HG03565 (cell line): Measurements from ENCODE around the gene HEYL.

Experiments
- ATAC-seq: cut with Tn5 transposase; IDR thresholded peaks from one replicate; pipeline ENCODE4 v1.9.1; 2021; ENCODE audit warnings: mild to moderate bottlenecking, moderate library complexity; ENCODE audit not compliant: unreplicated experiment

The HEYL gene

DNA sequence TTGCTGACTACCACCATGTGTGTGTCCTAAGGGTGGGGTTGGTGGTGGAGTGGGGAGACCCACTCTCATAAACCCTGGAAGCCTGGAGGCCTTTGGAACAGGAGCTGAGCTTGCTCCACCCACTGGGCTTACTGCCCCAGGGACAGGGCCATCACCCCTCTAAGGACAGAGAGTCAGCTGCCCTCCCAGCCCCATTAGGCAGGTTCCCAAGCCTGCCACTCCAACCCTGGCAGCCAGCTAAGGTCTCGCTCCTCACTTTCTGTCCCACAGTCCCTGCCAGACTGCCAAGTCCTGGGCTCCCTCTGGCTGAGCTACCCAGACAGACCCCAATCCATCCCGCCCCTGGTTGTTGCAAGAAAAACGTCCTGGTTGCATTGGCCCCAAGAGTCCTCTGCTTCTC is 28.7 kb upstream of the HEYL start:
- no peak for ATAC-seq

DNA sequence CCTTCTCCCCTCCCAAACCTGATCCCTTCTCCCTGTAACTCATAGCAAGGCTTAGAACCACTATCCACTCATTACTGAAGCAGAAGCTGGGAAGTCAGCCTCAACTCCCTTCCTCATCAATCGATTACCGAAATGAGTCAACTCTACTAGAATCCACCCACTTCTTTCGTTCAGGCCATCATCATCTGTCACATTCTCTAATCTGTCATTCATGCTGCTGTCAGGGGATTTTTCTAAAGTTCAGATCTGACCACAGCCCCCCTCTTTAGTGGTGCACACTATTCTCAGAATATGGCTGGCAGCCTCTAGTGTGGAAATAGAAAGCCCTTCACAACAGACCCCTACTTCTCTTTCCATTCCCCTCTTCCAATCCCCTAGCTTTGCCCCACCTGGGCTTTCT is 27.3 kb upstream of the HEYL start:
- ATAC-seq, result peak; percentile 79

DNA sequence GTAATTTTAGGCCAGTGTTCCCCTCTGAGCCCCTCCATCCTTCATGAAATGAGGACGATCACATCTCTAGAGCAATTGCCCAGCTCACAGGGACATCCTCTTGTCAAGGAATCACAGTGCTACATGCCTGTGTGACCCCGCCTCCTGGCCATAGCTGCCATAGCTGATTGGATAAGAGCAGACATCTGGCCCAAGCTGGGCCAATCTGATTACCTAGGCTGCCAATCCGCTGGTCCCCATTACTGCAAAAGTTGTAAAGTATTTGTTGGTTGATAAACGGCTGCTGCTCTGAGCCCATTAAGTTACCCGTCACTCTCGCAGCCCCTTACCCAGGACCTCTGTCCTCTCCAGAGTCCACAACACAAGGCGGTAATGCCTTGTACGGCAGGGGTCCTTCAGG is 24.1 kb upstream of the HEYL start:
- ATAC-seq, result no peak

DNA sequence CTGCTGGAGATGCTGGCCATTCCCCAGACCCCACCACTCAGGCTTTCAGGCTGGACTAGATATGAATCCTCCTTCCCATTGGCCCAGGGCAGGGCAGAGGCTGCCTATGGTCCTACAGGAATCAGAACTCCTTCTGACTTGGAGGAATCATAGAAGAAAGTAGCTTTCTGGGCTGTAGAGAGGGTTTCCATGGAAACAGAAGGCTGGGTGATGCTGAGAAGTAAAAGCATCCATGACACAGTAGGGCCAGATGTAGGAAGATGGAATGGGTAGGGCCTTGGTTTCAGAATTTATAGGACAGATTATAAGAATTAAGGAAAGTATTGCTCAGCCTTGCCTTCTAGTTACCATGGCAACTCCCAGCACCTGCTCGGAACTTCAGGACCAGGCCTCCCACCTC is 23.4 kb upstream of the HEYL start:
- ATAC-seq, result no peak

DNA sequence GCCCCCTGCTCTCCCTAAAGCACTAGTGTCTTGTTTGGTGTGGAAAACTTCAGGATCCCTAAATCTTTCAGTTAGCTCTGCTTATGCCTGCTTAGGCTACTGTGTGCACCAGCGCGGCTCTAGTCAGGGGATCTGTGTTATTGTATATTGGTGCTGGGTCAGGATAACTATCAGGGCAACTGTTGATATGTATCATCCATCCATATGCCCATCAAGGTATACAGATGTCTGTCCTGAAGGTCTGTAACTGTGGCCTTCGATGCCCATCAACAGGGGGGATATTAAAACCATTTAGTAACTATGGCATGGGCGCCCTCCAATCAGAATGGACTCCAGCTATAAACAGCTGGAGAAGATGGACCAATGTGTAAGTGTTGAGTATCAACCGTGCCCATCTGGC is 20.1 kb upstream of the HEYL start:
- no peak for ATAC-seq

DNA sequence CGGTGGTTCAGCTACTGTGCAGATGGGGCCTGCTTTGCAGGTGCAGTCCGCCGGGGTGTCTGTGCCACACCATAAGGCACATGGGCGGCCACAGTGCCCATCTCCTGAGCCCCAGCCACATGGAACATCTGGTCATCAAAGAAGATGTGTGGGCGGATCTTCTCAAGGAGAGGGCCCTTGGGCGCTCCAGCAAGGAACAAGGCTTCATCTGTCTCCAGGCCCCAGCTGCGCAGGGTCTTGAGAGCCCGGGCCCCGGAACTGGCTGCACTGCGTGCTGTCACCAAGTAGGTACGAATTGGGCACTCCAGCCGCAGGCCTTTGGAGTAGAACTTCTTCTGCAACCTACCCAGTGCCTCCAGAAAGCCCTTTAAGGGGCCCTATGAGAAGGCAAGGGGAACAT is 19.7 kb upstream of the HEYL start:
- no peak for ATAC-seq

DNA sequence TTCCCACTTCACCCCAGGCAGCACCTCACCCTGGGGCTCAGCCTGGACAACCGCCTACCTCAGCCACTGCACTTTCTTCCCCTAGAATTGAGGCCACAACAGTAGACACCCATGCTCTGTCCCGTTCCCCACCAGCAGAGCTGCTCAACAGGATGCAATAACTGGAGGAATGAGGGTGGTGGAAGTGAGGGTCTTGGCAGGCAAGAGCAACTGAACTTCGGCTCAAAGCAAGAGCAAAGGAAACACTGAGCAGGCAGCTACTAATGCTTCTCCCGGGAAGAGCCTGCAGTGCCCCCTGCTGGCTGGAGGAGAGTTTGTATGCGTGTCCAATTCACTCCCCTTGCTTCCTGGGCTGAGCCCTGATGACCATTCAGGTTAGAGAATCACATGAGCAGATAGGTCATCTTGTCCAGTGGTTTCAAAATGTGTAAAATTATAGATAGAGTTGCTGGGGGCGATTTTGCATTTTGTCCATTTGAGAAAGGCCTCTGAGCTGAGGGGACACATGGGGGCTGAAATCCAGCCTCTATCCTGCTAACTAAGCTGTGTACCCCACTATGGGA is 18.6 kb upstream of the HEYL start:
- no peak for ATAC-seq

DNA sequence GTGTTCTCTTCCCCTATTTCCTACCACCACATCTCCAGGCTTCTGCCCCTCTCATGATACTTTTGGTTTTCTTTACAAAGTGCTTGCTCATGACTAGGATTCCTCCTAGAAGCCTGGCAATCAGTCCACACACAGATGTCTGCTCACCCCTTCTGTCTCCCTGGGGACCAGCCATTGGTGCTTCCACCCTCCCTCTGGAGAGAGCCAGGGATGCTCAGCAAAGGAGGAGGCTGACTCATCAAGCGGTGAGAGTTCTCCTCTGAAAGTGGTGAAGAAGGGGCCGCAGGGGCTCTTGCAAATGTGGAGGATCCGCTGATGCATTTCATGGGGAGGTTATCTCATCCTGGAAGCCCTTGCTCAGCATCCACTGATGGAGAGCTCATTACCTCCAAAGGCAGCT is 18.0 kb upstream of the HEYL start:
- no peak for ATAC-seq

DNA sequence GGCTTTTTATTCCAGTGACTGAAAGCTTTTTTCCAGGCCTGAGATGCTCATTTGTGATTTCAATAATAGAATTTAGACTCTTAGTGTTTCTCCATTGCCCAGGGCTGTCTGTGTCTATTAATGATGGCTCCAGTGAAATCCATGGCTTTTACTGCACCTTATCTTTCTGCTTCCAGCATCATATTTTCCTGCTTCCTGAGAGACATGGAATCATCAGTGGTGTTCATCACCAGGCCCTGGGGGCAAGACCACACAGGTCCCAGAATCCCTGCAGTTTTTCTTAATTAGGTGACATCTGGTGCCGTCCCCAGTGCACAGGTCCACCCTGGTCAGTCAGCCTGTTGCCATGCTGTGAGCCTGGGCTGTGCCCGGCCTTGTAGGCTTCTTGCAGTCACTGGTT is 16.9 kb upstream of the HEYL start:
- no peak for ATAC-seq

DNA sequence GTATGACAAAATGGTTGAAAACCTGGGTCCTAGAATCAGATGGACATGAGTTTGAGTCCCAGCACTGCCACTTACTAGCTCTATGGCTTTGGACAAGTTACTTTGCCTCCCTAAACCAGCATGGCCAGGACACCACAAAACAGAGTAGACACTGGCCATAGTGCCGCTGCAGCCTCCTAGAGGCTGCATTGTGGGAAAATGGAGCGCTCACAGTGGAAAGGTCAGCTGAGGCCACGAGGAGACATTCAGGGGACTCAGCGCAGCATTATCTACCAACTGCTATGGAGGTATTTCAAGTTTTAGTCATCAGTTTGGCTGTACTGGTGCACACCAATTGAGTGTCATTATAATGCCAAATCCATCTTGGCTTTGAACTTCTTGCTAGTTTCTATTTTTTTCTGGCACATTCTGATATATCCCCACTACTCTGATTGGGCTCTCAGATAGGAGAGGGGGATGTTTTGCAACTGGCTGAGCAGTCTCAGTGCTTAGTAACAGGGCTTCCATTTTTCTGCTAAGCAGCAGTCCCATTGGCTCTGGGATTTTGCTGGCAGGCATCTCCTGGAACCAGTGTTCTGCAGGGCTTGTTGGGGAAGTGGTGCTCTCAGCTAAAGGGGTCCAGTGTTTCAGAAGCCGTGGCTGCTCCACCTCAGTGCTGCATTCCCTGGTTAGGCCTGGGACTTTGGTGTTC is 16.3 kb upstream of the HEYL start:
- ATAC-seq, result no peak

DNA sequence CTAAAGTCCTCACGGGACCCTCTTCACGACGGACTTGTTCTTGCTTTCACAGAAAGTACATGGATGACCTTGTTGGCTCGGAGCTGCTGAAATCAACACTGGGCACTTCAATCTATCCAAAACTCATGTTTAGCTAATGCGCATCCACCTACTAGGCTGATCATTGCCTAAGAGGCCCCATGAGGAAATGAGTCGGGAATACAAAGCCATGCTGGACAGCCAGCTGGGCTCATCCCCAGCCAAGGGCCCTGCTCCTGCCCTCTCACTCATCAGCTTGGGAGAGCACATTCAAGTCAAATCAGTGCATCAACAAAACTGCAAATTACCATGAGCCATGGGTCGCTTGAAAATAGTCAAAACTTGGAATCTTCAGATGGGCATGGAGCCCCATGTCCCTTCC is 14.8 kb upstream of the HEYL start:
- ATAC-seq, result no peak

DNA sequence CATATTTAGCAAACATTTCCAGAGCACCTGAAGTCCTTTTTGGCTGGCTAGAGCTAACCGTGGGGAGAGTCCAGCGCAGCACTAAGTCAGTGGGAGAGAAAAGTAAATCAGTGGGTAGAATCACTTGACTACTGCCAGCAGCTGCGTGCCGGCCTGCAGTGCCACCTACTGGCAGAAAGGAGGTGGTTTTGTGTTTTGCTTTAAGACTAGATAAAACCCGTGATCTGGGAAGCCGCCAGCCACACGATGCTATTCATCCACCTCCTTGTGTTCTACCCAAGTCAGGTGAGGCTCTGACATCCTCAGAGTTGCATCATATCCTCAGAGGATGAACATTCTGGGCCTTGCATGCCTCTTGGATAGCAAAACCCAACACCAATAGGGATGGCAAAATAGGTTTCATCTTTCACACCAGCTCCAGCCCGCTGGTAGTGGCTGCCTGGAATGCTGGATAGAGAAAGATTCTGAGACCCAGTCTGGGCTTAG is 14.1 kb upstream of the HEYL start:
- ATAC-seq, result peak; percentile 49

DNA sequence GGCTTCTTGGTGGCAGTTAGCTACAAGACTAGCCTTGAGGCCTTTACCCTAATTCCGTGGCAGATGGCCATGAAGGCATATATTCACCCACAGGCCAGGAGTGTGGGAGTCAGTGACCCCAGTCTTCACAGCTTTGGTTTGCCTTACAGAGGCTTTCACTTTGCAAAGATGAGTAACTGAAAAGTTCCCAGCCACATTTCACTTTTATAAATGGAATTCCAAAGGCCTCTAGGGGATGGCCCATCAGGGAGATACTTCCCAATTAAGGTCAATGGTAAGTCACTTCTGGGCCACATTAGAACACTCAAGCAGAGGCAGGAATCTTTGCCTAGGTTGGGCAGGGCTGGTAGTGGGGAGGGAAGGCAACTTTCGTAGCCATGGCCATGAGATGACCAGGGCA is 13.1 kb upstream of the HEYL start:
- no peak for ATAC-seq

DNA sequence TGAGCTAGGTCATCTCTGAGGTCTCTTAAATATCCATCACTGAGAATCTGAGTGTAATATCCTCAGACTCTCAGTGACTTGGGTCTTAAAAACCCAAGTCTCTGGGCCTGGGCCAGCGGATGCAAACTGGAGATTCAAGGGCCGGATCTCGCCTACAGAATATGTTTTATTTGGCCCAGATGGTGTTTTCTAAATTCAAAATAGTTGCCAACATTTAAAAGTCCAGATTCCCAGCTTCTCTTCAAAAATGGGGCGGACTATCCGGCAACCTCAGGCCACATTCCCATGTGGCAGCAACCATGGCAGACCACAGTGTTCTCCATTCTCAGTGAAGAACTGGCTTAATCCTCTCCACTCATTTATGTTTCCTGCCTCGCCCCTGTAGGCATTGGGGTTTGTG is 12.7 kb upstream of the HEYL start:
- ATAC-seq, result no peak

DNA sequence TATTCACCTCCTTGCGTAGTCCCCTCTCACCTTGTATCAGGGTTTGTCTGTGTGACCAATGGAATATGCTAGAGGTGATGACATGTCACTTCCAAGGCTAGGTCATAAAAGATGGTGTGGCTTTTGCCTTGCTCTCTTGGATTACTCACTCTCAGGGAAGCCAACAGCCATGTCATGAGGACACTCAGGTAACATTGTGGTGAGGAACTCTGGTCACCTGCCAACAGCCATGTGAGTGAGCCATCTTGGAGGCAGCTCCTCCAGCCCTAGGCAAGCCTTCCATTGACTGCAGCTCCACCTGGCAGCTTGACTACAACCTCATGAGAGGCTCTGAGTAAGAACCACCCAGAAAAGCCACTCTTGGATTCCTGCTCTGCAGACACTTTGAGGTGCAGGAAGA is 11.0 kb upstream of the HEYL start:
- no peak for ATAC-seq

DNA sequence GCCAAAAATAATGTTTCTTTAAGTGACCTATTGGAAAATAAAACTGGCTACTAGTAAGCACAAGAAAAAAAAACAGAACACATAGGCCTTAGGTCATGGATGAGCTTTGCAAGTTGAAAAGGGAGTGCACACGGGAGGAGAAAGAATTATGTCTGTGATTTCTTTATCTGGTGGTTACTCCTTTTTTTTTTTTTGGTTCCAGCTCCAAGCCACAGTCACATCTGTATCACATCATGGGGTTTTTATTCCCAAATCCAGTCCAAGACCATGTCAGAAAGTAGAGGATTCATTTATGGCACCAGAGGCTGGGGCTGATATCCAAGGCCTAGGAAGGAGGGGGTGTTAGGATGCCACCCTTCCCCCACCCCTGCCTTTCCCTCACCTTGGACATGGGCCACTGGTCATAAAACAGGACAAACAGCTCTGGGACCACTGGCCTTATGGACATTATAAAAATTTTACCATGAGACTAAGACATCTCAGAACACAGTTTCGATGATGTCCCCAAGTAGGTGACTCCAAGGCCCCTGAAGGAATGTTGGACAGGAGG is 10.3 kb upstream of the HEYL start:
- no peak for ATAC-seq

DNA sequence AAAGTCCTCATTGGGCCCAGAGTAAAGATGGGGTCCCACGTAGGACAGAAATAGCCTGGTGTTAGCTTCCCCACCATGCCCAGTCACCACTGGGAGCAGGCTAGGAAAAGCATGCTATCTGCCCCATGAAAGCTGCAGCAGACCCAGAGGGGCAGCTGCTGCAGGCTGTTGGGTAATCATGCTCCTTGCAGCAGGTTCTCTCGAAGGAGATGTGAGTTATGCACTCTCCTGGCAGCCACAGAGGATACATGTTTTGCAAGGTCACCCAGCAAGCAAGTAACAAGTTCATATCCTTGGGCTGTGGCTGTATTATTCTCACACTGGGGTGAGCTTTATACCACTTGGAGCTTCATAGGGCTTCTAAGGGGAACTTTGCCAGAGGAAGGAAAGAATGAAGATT is 9.1 kb upstream of the HEYL start:
- no peak for ATAC-seq

DNA sequence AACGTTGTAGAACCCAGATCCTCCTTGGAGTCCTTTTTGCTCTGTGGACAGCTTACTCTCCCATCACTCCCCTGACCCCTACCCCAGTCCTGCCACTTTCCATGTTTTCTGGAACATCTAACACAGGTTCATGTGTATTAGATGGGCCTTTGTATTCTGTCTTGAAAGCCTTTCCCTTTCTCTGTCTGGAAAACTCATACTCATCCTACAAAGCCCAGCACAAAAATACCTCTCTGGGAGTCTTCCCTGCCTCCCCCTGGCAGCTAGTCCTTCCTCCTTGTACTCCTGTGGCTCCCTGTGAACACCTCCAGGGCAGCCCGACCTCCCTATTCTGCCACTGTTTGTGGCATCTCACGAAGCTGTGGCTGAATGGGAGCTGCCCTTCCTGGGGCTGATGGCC is 7.8 kb upstream of the HEYL start:
- no peak for ATAC-seq

DNA sequence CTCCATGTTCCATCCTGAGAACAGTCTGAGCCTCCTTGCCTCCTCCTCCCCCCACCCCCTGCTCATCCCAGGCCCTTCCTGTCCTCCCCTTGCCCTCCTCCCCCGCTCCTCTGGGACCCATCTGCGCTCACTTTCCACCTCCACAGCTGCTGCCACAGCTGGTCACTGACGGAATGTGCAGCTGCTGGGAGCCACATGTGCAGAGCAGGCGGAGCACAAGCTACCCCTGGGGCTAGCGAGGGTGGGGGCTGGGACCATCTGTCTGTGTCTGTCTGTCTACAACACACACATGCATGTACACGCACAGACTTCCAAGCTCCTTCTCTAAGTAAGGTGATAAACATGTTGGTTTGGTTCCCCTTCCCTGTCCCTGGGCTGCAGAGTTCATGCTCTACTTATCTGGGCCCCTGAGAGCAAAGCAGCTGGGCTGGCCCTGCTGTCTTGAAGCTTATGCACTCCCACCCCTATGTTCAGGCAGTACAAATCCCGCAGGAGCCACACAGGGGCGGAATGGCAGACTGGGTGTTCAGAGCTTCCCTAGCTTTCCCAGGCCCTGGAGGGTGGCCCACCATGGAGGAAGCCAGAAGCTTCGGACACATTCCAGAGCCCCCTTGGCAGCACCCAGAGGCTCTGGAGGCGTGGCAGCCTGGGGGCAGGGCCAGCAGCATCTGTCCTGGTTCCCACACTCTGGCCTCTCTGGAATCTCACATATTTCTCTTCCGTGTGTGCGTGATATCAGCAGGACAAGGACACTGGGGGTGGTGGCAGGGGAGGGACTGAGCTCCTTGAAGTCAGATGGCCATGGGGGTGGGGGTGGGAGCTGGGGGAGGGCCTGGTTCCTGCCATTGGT is 7.0 kb upstream of the HEYL start:
- ATAC-seq, result no peak

DNA sequence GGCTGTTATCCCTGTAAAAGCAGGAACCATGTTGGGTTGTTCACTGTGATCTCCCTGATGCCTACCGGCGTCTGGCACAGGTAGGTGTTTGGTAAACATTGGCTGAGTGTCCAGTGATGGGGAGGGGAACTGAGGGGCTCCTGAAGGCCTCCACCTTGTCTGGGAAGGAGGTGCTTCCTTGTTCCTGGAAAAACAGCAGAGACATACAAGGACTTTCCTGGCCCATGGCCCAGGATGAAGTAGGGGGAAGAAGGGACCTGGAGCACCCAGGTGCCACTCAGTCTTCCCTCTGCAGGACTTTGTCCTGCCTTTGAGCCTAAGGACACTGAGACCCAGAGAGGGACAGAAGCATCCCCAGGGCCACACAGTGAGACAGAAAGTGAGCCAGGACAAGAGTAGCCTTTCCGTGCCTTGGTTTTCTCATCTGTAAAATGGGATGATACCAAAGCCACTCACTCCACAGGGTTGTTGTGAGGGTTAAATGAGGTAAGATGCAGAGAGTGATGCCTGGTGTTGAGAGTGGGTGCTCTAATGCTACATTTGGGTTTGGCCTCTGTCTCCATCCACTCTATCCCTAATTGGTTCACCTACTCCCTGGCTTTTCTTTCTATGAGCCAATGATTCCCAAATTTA is 6.1 kb upstream of the HEYL start:
- no peak for ATAC-seq

DNA sequence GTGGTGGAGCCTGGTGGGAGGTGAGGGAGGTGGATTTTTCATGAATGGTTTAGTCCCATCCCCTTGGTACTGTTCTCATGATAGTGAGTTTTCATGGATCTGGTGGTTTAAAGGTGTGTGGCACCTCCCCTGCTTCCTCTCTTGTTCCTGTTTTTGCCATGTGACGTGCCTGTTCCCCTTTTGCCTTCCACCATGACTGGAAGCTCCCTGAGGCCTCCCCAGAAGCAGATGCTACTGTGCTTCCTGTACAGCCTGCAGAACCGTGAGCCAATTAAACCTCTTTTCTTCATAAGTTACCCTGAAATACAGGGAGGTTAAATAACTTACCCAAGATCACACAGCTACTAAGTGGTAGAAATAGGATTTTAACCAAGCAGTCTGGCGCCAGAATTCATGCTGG is 4.3 kb upstream of the HEYL start:
- no peak for ATAC-seq
